Neuron (in vitro differentiated cells): ENCODE measurements around the gene IL15RA.
"Not testable (repeated sequence)": the region's sequence is repeated elsewhere in the genome, so short reads cannot be mapped to it uniquely, and the experiment has no call there.

ENCODE experiments used
- H2AFZ ChIP-seq: one replicate; pipeline ENCODE4 v1.6.1; 2013; ENCODE audit warnings: low read depth, mild to moderate bottlenecking, inconsistent platforms, low read length, moderate library complexity
- H3K27me3 ChIP-seq: one replicate; pipeline ENCODE4 v1.6.1; 2013; ENCODE audit warnings: low read length; ENCODE audit not compliant: insufficient read depth
- H3K36me3 ChIP-seq: one replicate; pipeline ENCODE4 v1.6.1; 2013; ENCODE audit warnings: low read length; ENCODE audit not compliant: insufficient read depth
- H3K4me1 ChIP-seq: one replicate; pipeline ENCODE4 v1.6.1; 2013; ENCODE audit warnings: low read length; ENCODE audit not compliant: insufficient read depth
- H3K4me3 ChIP-seq: 2 replicates; pipeline ENCODE4 v1.5.1; 2013; ENCODE audit warnings: mild to moderate bottlenecking, low read length, moderate library complexity
- H3K9me3 ChIP-seq: one replicate; pipeline ENCODE4 v1.6.1; 2013; ENCODE audit warnings: low read length

The IL15RA gene

GRCh38 chr10:6013413-6014192, 36.3 kb upstream of the IL15RA start:
- Histone ChIP-seq H3K4me1 (no peaks in the 10 kb centered on the region), H2AFZ (no peak overlapping the region), H3K4me3 (no peak overlapping the region), H3K27me3 (peaks cover 2% of the 10 kb centered on the region), H3K36me3 (no peaks in the 10 kb centered on the region), H3K9me3 (no peaks in the 10 kb centered on the region)

GRCh38 chr10:6012121-6012905, 35.0 kb upstream of the IL15RA start:
- no peak overlapping the region for H3K4me3 ChIP-seq
- peaks cover 7% of the 10 kb centered on the region for H3K9me3 ChIP-seq
- H3K27me3 ChIP-seq, result peaks cover 2% of the 10 kb centered on the region
- H3K36me3 ChIP-seq, result no peaks in the 10 kb centered on the region
- no peak overlapping the region for H2AFZ ChIP-seq
- H3K4me1 ChIP-seq, result no peaks in the 10 kb centered on the region

DNA sequence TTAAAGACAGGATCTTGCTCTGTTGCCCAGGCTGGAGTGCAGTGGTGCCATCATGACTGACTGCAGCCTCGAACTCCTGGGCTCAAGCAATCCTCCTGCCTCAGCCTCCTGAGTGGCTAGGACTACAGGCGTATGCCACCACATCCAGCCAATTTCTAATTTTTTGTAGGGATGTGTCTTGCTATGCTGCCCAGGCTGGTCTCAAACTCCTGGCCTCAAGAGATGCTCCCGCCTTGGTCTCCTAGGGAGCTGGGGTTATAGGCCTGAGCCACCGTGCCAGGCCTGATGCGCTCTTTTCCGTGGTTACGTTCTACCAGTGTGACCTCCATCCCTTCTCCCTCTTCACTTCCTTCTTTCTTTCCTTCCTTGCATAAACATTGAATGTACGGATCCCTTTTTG, 34.2 kb upstream of the IL15RA start:
- Histone ChIP-seq H3K4me1 (no peaks in the 10 kb centered on the region), H3K27me3 (peaks cover 2% of the 10 kb centered on the region), H3K36me3 (no peaks in the 10 kb centered on the region), H2AFZ (no peak overlapping the region), H3K4me3 (no peak overlapping the region), H3K9me3 (peaks cover 11% of the 10 kb centered on the region)

- Histone ChIP-seq H3K4me3 (no peak overlapping the region), H3K27me3 (peaks cover 2% of the 10 kb centered on the region), H3K36me3 (no peaks in the 10 kb centered on the region), H3K9me3 (peaks cover 11% of the 10 kb centered on the region), H3K4me1 (no peaks in the 10 kb centered on the region), H2AFZ (no peak overlapping the region)
Observed at GRCh38 chr10:6010569-6010968, 33.2 kb upstream of the IL15RA start.

GRCh38 chr10:6009961-6010360, 32.6 kb upstream of the IL15RA start:
- H3K4me3 ChIP-seq, result no peak overlapping the region

GRCh38 chr10:6009150-6009549, 31.8 kb upstream of the IL15RA start:
- Histone ChIP-seq H3K4me3 (no peak overlapping the region), H2AFZ (no peak overlapping the region), H3K36me3 (no peaks in the 10 kb centered on the region), H3K4me1 (no peaks in the 10 kb centered on the region), H3K27me3 (peaks cover 2% of the 10 kb centered on the region), H3K9me3 (peaks cover 11% of the 10 kb centered on the region)

More at GRCh38 chr10:6009961-6010360, 32.6 kb upstream of the IL15RA start:
- peaks cover 11% of the 10 kb centered on the region for H3K9me3 ChIP-seq
- no peaks in the 10 kb centered on the region for H3K4me1 ChIP-seq
- peaks cover 2% of the 10 kb centered on the region for H3K27me3 ChIP-seq
- no peak overlapping the region for H2AFZ ChIP-seq
- H3K36me3 ChIP-seq, result no peaks in the 10 kb centered on the region

DNA sequence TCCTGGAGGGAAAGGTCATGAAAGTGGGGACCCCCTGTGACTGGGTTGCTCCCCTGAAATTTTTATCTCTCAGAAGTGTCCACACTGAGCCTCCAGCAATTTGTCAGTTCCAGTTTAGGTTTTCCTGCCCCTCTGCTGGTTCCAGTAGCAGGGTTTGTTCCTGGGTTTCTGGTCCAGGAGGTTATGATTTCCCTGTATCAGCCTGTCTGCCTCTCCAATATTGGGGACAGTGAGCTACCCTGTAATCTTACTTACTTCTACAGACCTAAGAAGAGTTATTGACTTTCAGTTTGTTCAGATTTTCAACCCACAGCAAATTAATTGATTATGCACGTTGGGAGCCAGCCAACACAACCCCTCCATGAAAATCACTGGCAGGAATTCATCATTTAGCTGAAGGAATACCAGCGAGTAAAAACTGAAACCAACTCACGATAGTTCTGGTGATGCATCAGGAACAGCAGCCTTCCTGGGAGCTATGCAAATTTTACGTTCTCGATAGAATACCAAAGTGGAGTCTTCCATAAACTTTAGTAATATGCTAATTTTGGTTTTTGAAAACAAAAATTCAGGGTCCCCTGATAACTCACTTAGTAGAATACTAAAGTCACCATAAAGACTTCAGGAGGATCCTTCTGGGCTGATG, 31.3 kb upstream of the IL15RA start:
- Histone ChIP-seq H2AFZ (no peak overlapping the region), H3K9me3 (peaks cover 11% of the 10 kb centered on the region), H3K4me1 (no peaks in the 10 kb centered on the region), H3K36me3 (no peaks in the 10 kb centered on the region), H3K4me3 (no peak overlapping the region), H3K27me3 (peaks cover 2% of the 10 kb centered on the region)

GRCh38 chr10:6006991-6007390, 29.6 kb upstream of the IL15RA start:
- Histone ChIP-seq H3K9me3 (peaks cover 11% of the 10 kb centered on the region), H3K4me1 (no peaks in the 10 kb centered on the region), H3K4me3 (no peak overlapping the region), H3K27me3 (no peaks in the 10 kb centered on the region), H3K36me3 (no peaks in the 10 kb centered on the region), H2AFZ (no peak overlapping the region)

DNA sequence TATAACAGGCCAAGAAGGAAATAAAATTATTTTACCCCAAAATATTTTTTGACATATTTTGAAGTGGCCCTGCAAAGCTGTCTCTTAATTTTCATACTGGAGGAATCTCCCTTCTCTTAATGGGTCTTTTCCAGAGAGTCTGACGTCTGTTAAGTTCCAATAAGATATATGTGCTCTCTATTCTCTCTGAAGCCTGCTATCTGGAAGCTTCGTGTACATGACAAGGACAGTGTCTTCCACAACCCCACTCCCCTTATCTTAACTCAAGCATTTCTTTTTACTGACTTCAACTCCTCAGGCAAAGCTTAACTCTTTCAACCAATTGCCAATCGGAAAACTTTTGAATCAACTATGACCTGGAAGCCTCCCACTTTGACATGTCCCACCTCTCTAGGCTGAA, 29.2 kb upstream of the IL15RA start:
- no peak overlapping the region for H3K4me3 ChIP-seq
- H3K36me3 ChIP-seq, result no peaks in the 10 kb centered on the region
- no peaks in the 10 kb centered on the region for H3K27me3 ChIP-seq
- H3K9me3 ChIP-seq, result peaks cover 11% of the 10 kb centered on the region
- no peaks in the 10 kb centered on the region for H3K4me1 ChIP-seq
- no peak overlapping the region for H2AFZ ChIP-seq

DNA sequence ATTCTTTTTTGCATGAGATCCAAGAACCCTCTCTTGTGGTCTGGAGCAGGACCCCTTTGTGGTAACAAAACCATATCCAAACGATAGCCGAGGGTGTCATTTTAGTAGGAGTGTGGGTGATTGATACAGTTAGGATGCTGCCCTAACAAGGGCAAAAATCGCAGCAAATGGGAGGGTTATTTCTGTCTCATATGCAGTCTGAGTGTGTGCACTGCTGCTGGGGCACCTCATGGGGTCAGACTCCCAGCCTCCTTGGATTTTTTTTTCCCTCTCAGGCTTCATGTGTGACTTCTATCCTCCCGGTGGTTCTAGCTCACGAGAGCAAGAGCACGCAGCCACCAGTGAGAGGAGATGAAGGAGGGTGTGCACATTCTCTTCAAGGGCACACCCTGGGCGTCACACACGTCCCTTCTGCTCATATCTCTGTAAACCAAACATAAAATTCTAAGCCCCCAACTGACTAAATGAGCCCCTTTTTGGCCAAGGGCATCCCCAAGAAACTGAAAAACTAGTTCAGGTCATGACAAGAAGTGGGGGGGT, 28.6 kb upstream of the IL15RA start:
- no peaks in the 10 kb centered on the region for H3K4me1 ChIP-seq

GRCh38 chr10:6005161-6005804, 27.9 kb upstream of the IL15RA start:
- not testable (repeated sequence) for H3K4me3 ChIP-seq, H2AFZ ChIP-seq, H3K27me3 ChIP-seq, H3K36me3 ChIP-seq, H3K4me1 ChIP-seq
- H3K9me3 ChIP-seq, result peaks cover 11% of the 10 kb centered on the region

More for the DNA sequence above, 28.6 kb upstream of the IL15RA start:
- no peak overlapping the region for H3K4me3 ChIP-seq
- H3K36me3 ChIP-seq, result no peaks in the 10 kb centered on the region
- H3K9me3 ChIP-seq, result peaks cover 11% of the 10 kb centered on the region
- H2AFZ ChIP-seq, result no peak overlapping the region
- H3K27me3 ChIP-seq, result no peaks in the 10 kb centered on the region

DNA sequence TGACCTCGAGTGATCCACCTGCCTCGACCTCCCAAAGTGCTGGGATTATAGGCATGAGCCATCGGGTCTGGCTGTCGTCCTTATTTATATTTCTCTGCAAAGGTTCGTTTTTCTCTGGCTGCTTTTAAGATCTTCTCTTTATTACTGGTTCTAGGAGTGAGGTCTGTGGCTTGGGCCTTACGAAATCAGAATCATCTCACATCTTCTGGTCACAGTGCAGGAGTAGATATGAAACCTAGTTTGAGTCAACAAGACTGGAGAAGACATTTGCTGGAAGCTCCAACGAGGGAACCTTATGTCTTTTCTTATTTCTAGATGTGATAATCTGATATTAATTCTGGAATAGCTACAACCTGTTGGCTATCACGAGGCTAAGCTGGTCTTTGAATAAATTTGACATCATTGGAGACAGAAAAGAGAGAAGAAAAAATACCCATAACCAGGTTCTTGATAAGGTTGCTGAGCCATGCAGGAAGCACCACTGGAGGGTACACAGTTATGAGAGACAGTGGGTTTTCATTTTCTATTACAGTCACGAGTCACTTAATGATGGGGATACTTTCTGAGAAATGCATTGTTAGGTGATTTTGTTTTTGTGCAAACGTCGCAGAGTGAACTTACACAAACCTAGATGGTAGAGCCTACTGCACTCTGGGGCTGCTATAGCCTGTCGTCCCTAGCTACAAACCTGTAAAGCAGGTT, 25.6 kb upstream of the IL15RA start:
- H3K9me3 ChIP-seq, result peaks cover 7% of the 10 kb centered on the region
- no peaks in the 10 kb centered on the region for H3K27me3 ChIP-seq
- no peaks in the 10 kb centered on the region for H3K36me3 ChIP-seq
- H3K4me3 ChIP-seq, result no peak overlapping the region
- H3K4me1 ChIP-seq, result no peaks in the 10 kb centered on the region
- H2AFZ ChIP-seq, result no peak overlapping the region
